IMR-90 (cell line): ENCODE results near the gene PLCG2.

Experiments used
- CTCF ChIP-seq: conservative IDR thresholded peaks from 2 replicates; pipeline ENCODE4 v1.5.1; 2012; ENCODE audit warnings: mild to moderate bottlenecking, low read depth, low read length, improper control_type of control experiment
- ELK1 ChIP-seq: fragments of 150-350 bp; IDR thresholded peaks from 2 replicates; pipeline ENCODE4 v1.6.1; 2016; ENCODE audit warnings: low read depth, mild to moderate bottlenecking, low read length, moderate library complexity, borderline replicate concordance
- FOS ChIP-seq: fragments of 150-350 bp; IDR thresholded peaks from 2 replicates; pipeline ENCODE4 v1.6.1; 2016; ENCODE audit warnings: low read depth, low read length
- MAZ ChIP-seq: IDR thresholded peaks from 2 replicates; pipeline ENCODE4 v1.6.1; 2012; ENCODE audit warnings: low read depth, mild to moderate bottlenecking, low read length, improper control_type of control experiment, moderate library complexity, borderline replicate concordance
- POLR2A ChIP-seq: IDR thresholded peaks from 2 replicates; pipeline ENCODE4 v1.6.1; 2012; ENCODE audit warnings: mild to moderate bottlenecking, low read depth, low read length
- RCOR1 ChIP-seq: IDR thresholded peaks from 2 replicates; pipeline ENCODE4 v1.6.1; 2012; ENCODE audit warnings: mild to moderate bottlenecking, low read length, improper control_type of control experiment; ENCODE audit not compliant: insufficient replicate concordance
- USF2 ChIP-seq: fragments of 150-350 bp; IDR thresholded peaks from 2 replicates; pipeline ENCODE4 v1.6.1; 2017; ENCODE audit warnings: mild to moderate bottlenecking, antibody characterized with exemption, low read length, low read depth

GRCh38 chr16:81744911-81745310 lies 34.2 kb upstream of the PLCG2 start:
- no peak for TF ChIP-seq POLR2A
- no peak for TF ChIP-seq CTCF
- TF ChIP-seq USF2: no peak
- no peak for TF ChIP-seq MAZ
- no peak for TF ChIP-seq FOS
- no peak for TF ChIP-seq RCOR1
- no peak for TF ChIP-seq ELK1
